Neural cell (in vitro differentiated cells): ENCODE data around the gene PYDC2.

Experiments
- CTCF ChIP-seq: fragments of 450-650 bp; IDR thresholded peaks from 2 replicates; pipeline ENCODE4 v1.5.1; 2014; ENCODE audit warnings: antibody characterized with exemption, mild to moderate bottlenecking, moderate library complexity; ENCODE audit not compliant: poor library complexity, severe bottlenecking
- EP300 ChIP-seq: fragments of 450-650 bp; conservative IDR thresholded peaks from 2 replicates; pipeline ENCODE4 v1.6.1; 2014; ENCODE audit warnings: antibody characterized with exemption, mild to moderate bottlenecking, moderate library complexity; ENCODE audit not compliant: poor library complexity, severe bottlenecking
- MXI1 ChIP-seq: fragments of 450-650 bp; conservative IDR thresholded peaks from 2 replicates; pipeline ENCODE4 v1.6.1; 2014; ENCODE audit warnings: antibody characterized with exemption, mild to moderate bottlenecking; ENCODE audit not compliant: poor library complexity, severe bottlenecking
- POLR2AphosphoS5 ChIP-seq: IDR thresholded peaks from 2 replicates; pipeline ENCODE4 v1.6.1; 2012
- RAD21 ChIP-seq: fragments of 450-650 bp; conservative IDR thresholded peaks from 2 replicates; pipeline ENCODE4 v1.6.1; 2014; ENCODE audit warnings: antibody characterized with exemption, mild to moderate bottlenecking, moderate library complexity

GRCh38 chr3:191412759-191413158 is 48.2 kb upstream of the PYDC2 start:
- TF ChIP-seq CTCF (no peak), EP300 (no peak), MXI1 (no peak), RAD21 (no peak), POLR2AphosphoS5 (no peak)
